Activated T-helper 1 cell treated with anti-CD3 and anti-CD28 coated beads, Interleukin-12 subunit alpha, Interleukin-12 subunit beta, Interleukin-2, Interleukin-4 antibody, amounts not matched to agents 30 ng/mL and 10 ng/mL and 1 ng/mL, durations not matched to agents 14 hours and 24 hours and 36 hours (primary cell): ENCODE measurements around the gene HSD17B13. TPM values are rescaled to one million over a fixed set of nuclear protein-coding genes. Genes with fewer than 3 reads are reported as not detected.
"Not testable (repeated sequence)": the region's sequence is repeated elsewhere in the genome, so short reads cannot be mapped to it uniquely, and the experiment has no call there.

ENCODE experiments used
- DNase-seq: peaks from one replicate; pipeline ENCODE4 v3.0.0; 2021; ENCODE audit warnings: low spot score
- H3K27ac Mint-ChIP-seq: one replicate; pipeline ENCODE4 v1.8.0; 2021; ENCODE audit warnings: mild to moderate bottlenecking, mixed read lengths
- H3K27me3 Mint-ChIP-seq: one replicate; pipeline ENCODE4 v1.8.0; 2022; ENCODE audit warnings: mild to moderate bottlenecking, moderate library complexity, mixed read lengths; ENCODE audit not compliant: insufficient read depth
- H3K36me3 Mint-ChIP-seq: one replicate; pipeline ENCODE4 v1.8.0; 2021; ENCODE audit warnings: low read depth, mixed read lengths
- H3K4me1 Mint-ChIP-seq: one replicate; pipeline ENCODE4 v1.8.0; 2021; ENCODE audit warnings: low read depth, mixed read lengths
- H3K4me3 Mint-ChIP-seq: one replicate; pipeline ENCODE4 v1.8.0; 2021; ENCODE audit warnings: mild to moderate bottlenecking, moderate library complexity, mixed read lengths
- H3K9me3 Mint-ChIP-seq: one replicate; pipeline ENCODE4 v1.8.0; 2021; ENCODE audit warnings: mixed read lengths
- intact Hi-C: fragments of 100-400 bp; cut with micrococcal nuclease; formaldehyde crosslinking; loops from one replicate; pipeline ENCODE4 v1.15.1; 2024
- total RNA-seq: library from RNA; stranded (reverse); gene quantifications from 2 replicates; pipeline ENCODE4 v1.2.3, GENCODE V29; 2022

HSD17B13 gene
- total RNA-seq, 1 donor from 2014 or later, result not detected

GRCh38 chr4:87310691-87311335, 11.9 kb downstream of the HSD17B13 start:
- Mint-ChIP-seq H3K9me3 (no peaks in the 10 kb centered on the region), H3K4me1 (no peaks in the 10 kb centered on the region), H3K27ac (no peak overlapping the region), H3K36me3 (no peaks in the 10 kb centered on the region), H3K4me3 (no peak overlapping the region), H3K27me3 (no peaks in the 10 kb centered on the region)
- DNase-seq, result no peak
- intact Hi-C loops, result no loop called here

GRCh38 chr4:87309625-87310024, 13.1 kb downstream of the HSD17B13 start:
- Mint-ChIP-seq H3K4me3 (no peak overlapping the region), H3K36me3 (no peaks in the 10 kb centered on the region), H3K27me3 (no peaks in the 10 kb centered on the region), H3K4me1 (no peaks in the 10 kb centered on the region), H3K27ac (no peak overlapping the region), H3K9me3 (no peaks in the 10 kb centered on the region)
- no peak for DNase-seq
- intact Hi-C loops, result no loop called here

- Mint-ChIP-seq H3K4me3 (no peak overlapping the region), H3K9me3 (no peaks in the 10 kb centered on the region), H3K27ac (no peak overlapping the region), H3K4me1 (no peaks in the 10 kb centered on the region), H3K27me3 (peaks cover 2% of the 10 kb centered on the region), H3K36me3 (no peaks in the 10 kb centered on the region)
- no peak for DNase-seq
- intact Hi-C loops, result no loop called here
Observed at GRCh38 chr4:87306056-87306455, 16.6 kb downstream of the HSD17B13 start.

GRCh38 chr4:87305562-87305961, 17.1 kb downstream of the HSD17B13 start:
- Mint-ChIP-seq H3K27ac (no peak overlapping the region), H3K36me3 (no peaks in the 10 kb centered on the region)
- DNase-seq, result no peak

GRCh38 chr4:87304745-87305432, 17.8 kb downstream of the HSD17B13 start:
- Mint-ChIP-seq H3K4me1 (no peaks in the 10 kb centered on the region), H3K9me3 (no peaks in the 10 kb centered on the region), H3K27me3 (peaks cover 2% of the 10 kb centered on the region), H3K27ac (no peak overlapping the region), H3K36me3 (no peaks in the 10 kb centered on the region), H3K4me3 (no peak overlapping the region)
- intact Hi-C loops, result no loop called here
- DNase-seq, result no peak

More at GRCh38 chr4:87305562-87305961, 17.1 kb downstream of the HSD17B13 start:
- H3K27me3 Mint-ChIP-seq, result peaks cover 2% of the 10 kb centered on the region
- intact Hi-C loops, result no loop called here
- no peaks in the 10 kb centered on the region for H3K9me3 Mint-ChIP-seq
- H3K4me1 Mint-ChIP-seq, result no peaks in the 10 kb centered on the region
- no peak overlapping the region for H3K4me3 Mint-ChIP-seq

GRCh38 chr4:87299898-87300297, 22.8 kb downstream of the HSD17B13 start:
- H3K4me3 Mint-ChIP-seq, result no peak overlapping the region
- no peak for DNase-seq
- H3K27me3 Mint-ChIP-seq, result peaks cover 2% of the 10 kb centered on the region
- H3K36me3 Mint-ChIP-seq, result no peaks in the 10 kb centered on the region
- intact Hi-C loops, result no loop called here
- H3K27ac Mint-ChIP-seq, result no peak overlapping the region
- H3K9me3 Mint-ChIP-seq, result peaks cover 1% of the 10 kb centered on the region
- H3K4me1 Mint-ChIP-seq, result no peaks in the 10 kb centered on the region

- no peak for DNase-seq
- Mint-ChIP-seq H3K36me3 (no peaks in the 10 kb centered on the region), H3K9me3 (peaks cover 15% of the 10 kb centered on the region), H3K4me3 (no peak overlapping the region), H3K27ac (no peak overlapping the region), H3K4me1 (no peaks in the 10 kb centered on the region), H3K27me3 (peaks cover 2% of the 10 kb centered on the region)
- intact Hi-C loops, result no loop called here
Observed at GRCh38 chr4:87298362-87298761, 24.3 kb downstream of the HSD17B13 start.

- H3K4me3 Mint-ChIP-seq, H3K27ac Mint-ChIP-seq, H3K27me3 Mint-ChIP-seq, DNase-seq, H3K36me3 Mint-ChIP-seq, intact Hi-C loops, H3K4me1 Mint-ChIP-seq: not testable (repeated sequence)
- H3K9me3 Mint-ChIP-seq, result peaks cover 17% of the 10 kb centered on the region
Observed at GRCh38 chr4:87294911-87295310, 27.8 kb downstream of the HSD17B13 start.

- H3K4me3 Mint-ChIP-seq, H3K27me3 Mint-ChIP-seq, intact Hi-C loops, DNase-seq, H3K36me3 Mint-ChIP-seq, H3K4me1 Mint-ChIP-seq, H3K27ac Mint-ChIP-seq: not testable (repeated sequence)
- H3K9me3 Mint-ChIP-seq, result peaks cover 17% of the 10 kb centered on the region
Observed at GRCh38 chr4:87293889-87294288, 28.8 kb downstream of the HSD17B13 start.

GRCh38 chr4:87286970-87287369, 35.7 kb downstream of the HSD17B13 start:
- no peaks in the 10 kb centered on the region for H3K4me1 Mint-ChIP-seq
- no peak for DNase-seq
- H3K4me3 Mint-ChIP-seq, result no peak overlapping the region
- intact Hi-C loops, result no loop called here
- peaks cover 16% of the 10 kb centered on the region for H3K9me3 Mint-ChIP-seq
- no peak overlapping the region for H3K27ac Mint-ChIP-seq
- no peaks in the 10 kb centered on the region for H3K27me3 Mint-ChIP-seq
- no peaks in the 10 kb centered on the region for H3K36me3 Mint-ChIP-seq

- peaks cover 16% of the 10 kb centered on the region for H3K9me3 Mint-ChIP-seq
- H3K36me3 Mint-ChIP-seq, H3K27ac Mint-ChIP-seq, H3K27me3 Mint-ChIP-seq, H3K4me1 Mint-ChIP-seq, intact Hi-C loops, DNase-seq, H3K4me3 Mint-ChIP-seq: not testable (repeated sequence)
Observed at GRCh38 chr4:87284268-87284667, 38.4 kb downstream of the HSD17B13 start.

- H3K4me1 Mint-ChIP-seq, result no peaks in the 10 kb centered on the region
- no peak overlapping the region for H3K4me3 Mint-ChIP-seq
- H3K27ac Mint-ChIP-seq, result no peak overlapping the region
- no peaks in the 10 kb centered on the region for H3K36me3 Mint-ChIP-seq
- no peak for DNase-seq
- intact Hi-C loops, result no loop called here
- peaks cover 16% of the 10 kb centered on the region for H3K9me3 Mint-ChIP-seq
- H3K27me3 Mint-ChIP-seq, result no peaks in the 10 kb centered on the region
Observed at GRCh38 chr4:87283151-87283550, 39.5 kb downstream of the HSD17B13 start.

GRCh38 chr4:87281603-87282002, 41.1 kb downstream of the HSD17B13 start:
- H3K27ac Mint-ChIP-seq, result no peak overlapping the region
- H3K4me3 Mint-ChIP-seq, result no peak overlapping the region
- no peaks in the 10 kb centered on the region for H3K36me3 Mint-ChIP-seq
- peaks cover 12% of the 10 kb centered on the region for H3K9me3 Mint-ChIP-seq
- H3K4me1 Mint-ChIP-seq, result no peaks in the 10 kb centered on the region
- intact Hi-C loops, result no loop called here
- no peak for DNase-seq
- H3K27me3 Mint-ChIP-seq, result no peaks in the 10 kb centered on the region
